IPS DF 19.7 (cell line): ENCODE measurements around the gene DCP1B.
"Not testable (repeated sequence)": the region's sequence is repeated elsewhere in the genome, so short reads cannot be mapped to it uniquely, and the experiment has no call there.

Source experiments
- DNase-seq: peaks from one replicate; pipeline ENCODE4 v3.0.0-alpha.2; 2013; ENCODE audit warnings: low read depth, low spot score

Gene DCP1B

GRCh38 chr12:1977109-1977508 is 27.1 kb downstream of the DCP1B start:
- no peak for DNase-seq

DNA sequence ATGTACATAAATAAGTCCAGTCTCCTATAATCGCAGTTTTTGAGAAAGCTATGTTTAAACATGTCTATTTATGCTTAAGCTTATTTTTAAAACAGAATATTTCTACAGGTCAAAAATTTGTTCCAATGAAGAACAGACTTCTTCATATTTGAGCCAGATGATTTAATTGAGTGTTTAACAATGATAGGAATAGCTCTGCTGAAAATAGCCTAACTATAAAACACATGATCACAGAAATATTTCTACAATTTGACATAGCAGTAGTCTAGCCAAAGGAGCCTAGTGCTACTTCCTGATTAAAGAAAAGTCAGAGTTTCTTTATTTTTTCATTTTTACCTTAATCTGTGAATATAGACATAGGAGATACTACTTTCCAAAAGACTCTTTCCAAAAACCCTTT is 29.4 kb downstream of the DCP1B start:
- DNase-seq: no peak

- DNase-seq: no peak
Observed at GRCh38 chr12:1972856-1973317, 31.4 kb downstream of the DCP1B start.

GRCh38 chr12:1972260-1972659 is 32.0 kb downstream of the DCP1B start:
- DNase-seq: no peak

- DNase-seq: no peak
Observed at GRCh38 chr12:1970331-1970900, 33.8 kb downstream of the DCP1B start.

- no peak for DNase-seq
Observed at GRCh38 chr12:1966561-1967226, 37.6 kb downstream of the DCP1B start.

DNA sequence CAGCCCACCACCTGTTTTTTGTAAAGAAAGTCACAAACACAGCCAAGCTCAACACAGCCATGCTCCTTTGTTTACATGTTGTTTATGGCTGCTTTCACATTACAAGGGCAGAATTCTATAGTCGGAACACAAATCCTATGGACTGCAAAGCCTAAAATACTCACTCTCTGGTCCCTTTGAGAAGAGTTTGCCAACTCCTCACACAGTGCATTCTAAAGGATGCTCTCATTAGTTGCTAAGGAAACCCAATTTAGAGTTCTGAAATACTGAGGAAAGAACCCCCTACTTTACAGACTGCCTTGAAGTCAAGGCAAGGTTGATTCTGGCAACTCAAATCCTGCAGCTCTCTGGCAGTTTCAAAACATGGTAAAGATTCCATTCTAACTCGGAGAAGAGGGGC is 38.3 kb downstream of the DCP1B start:
- DNase-seq: no peak

DNA sequence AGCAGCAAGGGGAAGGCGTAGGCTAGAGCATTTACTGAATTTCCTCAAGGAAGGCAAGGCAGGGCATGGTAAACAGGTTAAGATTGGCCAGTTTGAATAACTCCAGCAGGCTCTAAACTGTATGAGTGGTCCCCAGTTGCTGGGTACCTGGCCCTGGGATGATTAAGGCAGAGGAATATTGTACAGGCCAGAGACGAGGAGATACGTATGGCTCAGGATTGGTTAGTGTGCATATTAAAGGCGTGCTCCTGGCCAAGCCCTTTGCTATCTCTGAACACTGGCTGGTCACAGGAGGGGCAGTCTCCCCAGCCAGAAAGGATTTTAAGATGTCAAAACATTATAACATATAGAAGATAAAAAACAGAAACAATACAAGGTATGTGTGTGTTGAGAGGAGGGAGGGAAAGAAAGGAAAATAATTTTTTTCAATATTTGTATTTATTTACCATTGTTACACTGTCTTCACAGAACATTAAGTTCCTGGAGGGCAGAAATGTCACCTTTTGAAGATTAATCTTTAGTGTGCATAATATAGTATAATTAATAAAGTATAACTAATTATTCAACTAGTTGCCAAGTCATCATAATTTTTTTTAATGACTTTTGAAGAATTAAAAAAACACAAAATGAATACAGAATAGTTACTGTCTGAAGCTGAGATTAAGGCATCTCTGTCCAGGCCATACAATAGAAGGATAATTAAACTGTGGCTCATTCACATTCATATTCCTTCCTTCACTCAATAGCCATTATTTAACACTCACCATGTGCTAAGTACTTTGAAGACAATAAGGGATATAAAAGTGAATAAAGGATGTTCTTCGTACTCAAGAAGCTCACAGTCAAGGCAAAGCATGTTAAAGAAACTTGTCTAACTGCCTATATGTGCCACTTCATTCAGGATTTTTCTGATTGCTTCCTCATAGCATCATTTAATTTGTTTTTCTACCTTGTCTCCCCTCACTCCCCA is 41.9 kb downstream of the DCP1B start:
- DNase-seq: no peak

- no peak for DNase-seq
Observed at GRCh38 chr12:1956716-1957115, 47.5 kb downstream of the DCP1B start.

GRCh38 chr12:1949771-1950470 is 54.3 kb downstream of the DCP1B start:
- no peak for DNase-seq

DNA sequence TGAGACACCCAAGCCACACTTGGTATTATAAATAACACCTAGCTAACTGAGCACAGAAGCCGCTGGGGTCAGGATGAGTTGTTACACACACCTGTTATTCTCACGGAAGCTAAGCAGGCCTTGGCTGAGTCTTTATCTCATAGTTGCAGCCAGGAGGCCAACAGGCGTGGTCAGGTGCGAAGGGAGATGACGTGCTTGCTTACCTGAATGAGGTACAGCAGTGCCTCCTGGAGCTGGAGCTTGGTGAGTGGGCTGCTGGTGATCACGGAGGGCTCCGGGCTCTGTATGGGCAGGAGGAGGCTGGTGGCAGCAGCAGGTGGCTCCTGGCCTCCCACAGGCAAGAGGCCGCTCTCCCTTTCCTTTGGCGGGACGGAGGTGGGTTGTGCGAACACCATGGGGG is 55.4 kb downstream of the DCP1B start:
- no peak for DNase-seq

DNA sequence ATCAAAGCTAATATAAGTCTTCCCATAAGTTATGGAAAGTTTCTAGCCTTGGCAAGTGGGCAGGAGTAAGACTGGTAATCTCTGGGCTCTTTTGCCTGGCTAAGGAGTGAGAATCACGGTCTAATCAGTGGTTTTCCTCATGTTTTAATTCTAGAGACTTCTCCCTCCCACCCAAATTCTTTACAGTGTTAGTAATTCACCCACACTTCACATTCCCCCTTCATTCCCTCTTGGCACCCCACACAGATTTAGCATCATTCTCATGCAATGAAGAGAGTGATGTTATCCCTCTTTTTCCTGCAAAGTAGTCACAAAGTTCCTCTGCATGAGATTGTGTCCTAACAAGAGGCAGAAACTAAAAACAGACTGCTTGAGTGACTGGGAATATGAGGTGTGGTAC is 57.2 kb downstream of the DCP1B start:
- no peak for DNase-seq

- DNase-seq: no peak
Observed at GRCh38 chr12:1946296-1946695, 58.0 kb downstream of the DCP1B start.

GRCh38 chr12:1945502-1945901 is 58.8 kb downstream of the DCP1B start:
- not testable (repeated sequence) for DNase-seq

DNA sequence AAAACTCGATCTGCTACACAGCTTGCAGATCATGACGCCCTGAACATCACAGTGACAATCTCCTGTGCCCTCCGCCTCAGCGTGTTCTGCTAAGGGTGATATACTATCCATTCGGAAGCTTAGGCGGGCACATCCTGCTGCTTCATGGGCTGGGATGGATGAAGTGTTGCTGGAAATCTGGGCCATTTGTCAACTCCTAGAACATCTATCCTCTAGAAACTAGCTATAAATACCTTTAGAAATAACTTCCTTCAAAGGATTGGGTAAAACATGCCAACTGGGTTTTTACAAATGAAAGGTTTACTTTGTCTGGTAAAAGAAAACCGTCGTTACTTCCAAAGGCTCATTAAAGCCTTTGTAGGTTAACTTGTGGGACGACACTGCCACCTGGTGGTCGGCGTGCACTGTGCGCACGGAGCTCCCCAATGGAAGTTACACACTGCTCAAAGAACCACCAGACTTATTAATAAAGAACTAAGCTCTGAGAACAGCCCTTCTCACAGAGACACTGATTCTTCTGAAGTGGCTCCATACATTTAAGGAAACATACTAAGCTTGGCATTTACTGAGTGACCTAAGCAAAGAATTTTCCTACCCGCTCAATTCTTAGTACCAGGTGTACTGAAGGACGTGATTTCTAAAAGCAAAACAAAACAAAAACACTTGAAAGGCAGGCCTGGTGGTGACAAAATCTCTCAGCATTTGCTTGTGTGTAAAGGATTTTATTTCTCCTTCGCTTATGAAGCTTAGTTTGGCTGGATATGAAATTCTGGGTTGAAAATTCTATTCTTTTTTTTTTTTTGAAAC is 64.3 kb downstream of the DCP1B start:
- DNase-seq: no peak

GRCh38 chr12:1939331-1939730 is 64.9 kb downstream of the DCP1B start:
- no peak for DNase-seq

DNA sequence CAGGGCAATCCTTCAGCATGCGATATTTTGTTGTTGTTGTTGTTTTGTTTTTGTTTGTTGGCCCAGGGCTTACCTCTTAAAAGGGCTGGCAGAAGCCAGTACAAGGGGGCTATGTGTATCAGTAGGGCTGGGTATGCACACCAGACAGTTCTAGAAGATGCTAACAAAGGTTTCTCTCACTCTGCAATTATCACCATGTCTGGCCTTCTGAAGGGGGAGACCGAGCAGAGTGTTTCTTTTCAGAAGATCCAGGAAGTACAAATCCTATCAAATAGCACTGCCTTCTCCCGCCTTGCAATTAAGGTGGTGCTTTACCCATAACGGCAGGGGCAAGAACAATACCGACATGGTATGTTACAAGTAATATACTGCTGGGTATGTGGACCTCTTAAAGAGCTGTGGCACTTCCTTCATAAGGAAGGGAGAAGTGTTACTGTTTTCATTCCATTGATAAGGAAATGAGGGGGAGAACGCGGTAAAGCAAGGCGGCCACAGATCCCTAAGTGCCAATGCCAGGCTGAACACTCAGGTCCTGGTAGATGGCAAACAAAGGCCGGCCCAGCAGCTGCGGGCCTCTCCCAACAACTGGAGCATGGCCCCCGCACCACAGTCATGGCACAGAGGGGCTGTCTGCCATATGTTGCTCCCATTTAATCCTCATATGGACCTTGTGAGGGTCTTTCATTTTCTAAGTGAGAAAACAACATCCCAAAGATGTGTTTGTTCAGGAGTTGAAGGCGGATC is 66.6 kb downstream of the DCP1B start:
- DNase-seq: no peak

GRCh38 chr12:1936406-1937320 is 67.6 kb downstream of the DCP1B start:
- DNase-seq: no peak

DNA sequence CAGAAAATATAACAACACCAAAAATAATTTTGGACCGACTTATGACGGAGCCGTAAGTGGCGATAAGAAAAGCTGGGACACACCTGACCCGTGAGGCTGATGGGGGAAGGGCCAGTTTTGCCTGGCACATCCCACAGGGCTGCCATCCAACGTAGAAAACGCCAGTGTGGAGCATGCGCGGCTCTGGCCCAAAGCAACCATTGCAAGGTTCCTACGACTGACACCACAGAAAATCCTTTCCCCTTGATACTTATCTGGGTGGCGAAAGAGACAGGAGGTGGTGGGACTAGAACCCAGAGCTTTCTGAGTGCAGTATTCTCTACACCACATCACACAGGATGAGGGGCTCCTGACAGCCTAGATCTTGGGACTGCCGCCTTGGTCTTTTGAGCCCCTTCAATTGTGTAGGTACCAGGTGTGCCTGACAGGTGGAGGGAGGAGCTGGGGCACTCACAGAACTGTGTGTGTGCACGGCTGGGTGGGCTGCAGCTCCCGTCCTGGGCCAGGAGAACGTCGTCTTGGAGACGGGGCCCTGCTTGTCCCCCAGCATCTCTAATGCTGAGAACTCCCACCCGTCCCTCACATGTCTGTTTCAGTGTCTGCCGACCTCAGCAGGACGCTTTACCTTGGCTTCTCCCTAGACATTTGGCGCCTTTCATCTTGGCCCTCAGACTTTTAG is 68.4 kb downstream of the DCP1B start:
- DNase-seq: no peak
